ENCODE data around the gene ELL. TPM values are rescaled to one million over a fixed set of nuclear protein-coding genes. Genes with fewer than 3 reads are reported as not detected.

ELL gene
- total RNA-seq, 1 experiment from 2014 or later: 14.6 TPM

- Histone ChIP-seq H3K9me2 (ENCODE audit: insufficient read depth) (no peaks in the 10 kb centered on the region), H3K27me3 (ENCODE audit: insufficient read depth, low read depth) (no peaks in the 10 kb centered on the region), H3K27ac (no peak overlapping the region), H3K4me3 (no peak overlapping the region), H3K79me2 (ENCODE audit: low read depth) (peaks cover 93% of the 10 kb centered on the region), H2AFZ (no peak overlapping the region), H3K36me3 (ENCODE audit: low read depth) (no peaks in the 10 kb centered on the region), H3F3A (ENCODE audit: insufficient read depth, low read depth) (peaks cover 24% of the 10 kb centered on the region; the same call in 1 of the 2 replicates), H4K20me1 (ENCODE audit: insufficient read depth) (peaks cover 100% of the 10 kb centered on the region), H3K9me3 (ENCODE audit: insufficient read depth, low read depth) (no peaks in the 10 kb centered on the region), H3K4me2 (no peak overlapping the region), H3K4me1 (replicated peaks; ENCODE audit: insufficient read depth) (peaks cover 19% of the 10 kb centered on the region)
- BruUV-seq (replicated peaks): no TSS peak
- DNase-seq: no peak
- CTCF ChIA-PET: no interaction called here
- POLR2A ChIA-PET (ENCODE audit: unreplicated experiment): no interaction called here
- TF ChIP-seq CTCF (conservative IDR thresholded peaks at IDR 0.05): no peak
- TF ChIP-seq EZH2 (IDR thresholded peaks at IDR 0.05; ENCODE audit: low read depth): no peak
- intact Hi-C loops (cut with micrococcal nuclease; ENCODE audit: unreplicated experiment): no loop called here
These were observed 20.5 kb downstream of the ELL start for GRCh38 chr19:18501351-18501750.

- Histone ChIP-seq H3K36me3 (ENCODE audit: low read depth) (no peaks in the 10 kb centered on the region), H4K20me1 (ENCODE audit: insufficient read depth) (peaks cover 100% of the 10 kb centered on the region)
- POLR2A ChIA-PET (ENCODE audit: unreplicated experiment): no interaction called here
These were observed 21.1 kb downstream of the ELL start for GRCh38 chr19:18500799-18501198.

DNA sequence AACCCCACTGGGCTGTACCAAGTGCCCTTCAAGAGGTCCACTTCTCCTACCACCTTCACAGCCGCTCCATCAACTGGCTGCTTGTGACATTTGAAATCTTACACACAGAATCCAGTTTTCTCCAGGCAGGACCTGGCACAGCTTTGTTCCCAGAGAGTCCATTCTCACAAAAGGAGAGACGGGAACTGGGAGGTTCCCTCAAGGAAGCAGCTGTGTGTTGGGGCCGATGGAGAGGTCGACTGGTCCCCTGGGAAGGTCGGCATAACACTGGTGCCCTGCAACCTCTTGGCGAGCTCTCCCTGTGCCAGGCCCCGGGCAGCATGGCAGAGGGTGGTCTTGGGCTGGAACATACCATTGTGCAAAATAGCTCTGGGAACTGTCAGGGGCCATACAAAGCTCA is 21.5 kb downstream of the ELL start:
- H3K27me3 ChIP-seq (ENCODE audit: insufficient read depth, low read depth): no peaks in the 10 kb centered on the region
- peaks cover 34% of the 10 kb centered on the region; the same call in 1 of the 2 replicates for H3F3A ChIP-seq (ENCODE audit: insufficient read depth, low read depth)
- no peaks in the 10 kb centered on the region for H3K36me3 ChIP-seq (ENCODE audit: low read depth)
- CTCF ChIA-PET: no interaction called here
- intact Hi-C loops (cut with micrococcal nuclease; ENCODE audit: unreplicated experiment): no loop called here
- H3K27ac ChIP-seq: no peak overlapping the region
- H2AFZ ChIP-seq: no peak overlapping the region
- no peak for DNase-seq
- peaks cover 27% of the 10 kb centered on the region for H3K4me1 ChIP-seq (replicated peaks; ENCODE audit: insufficient read depth)
- no peak overlapping the region for H3K4me3 ChIP-seq
- H3K9me2 ChIP-seq (ENCODE audit: insufficient read depth): no peaks in the 10 kb centered on the region
- POLR2A ChIA-PET (ENCODE audit: unreplicated experiment): no interaction called here
- TF ChIP-seq CTCF (conservative IDR thresholded peaks at IDR 0.05) (no peak), EZH2 (IDR thresholded peaks at IDR 0.05; ENCODE audit: low read depth) (no peak)
- BruUV-seq (replicated peaks): no TSS peak
- H3K4me2 ChIP-seq: no peak overlapping the region
- peaks cover 100% of the 10 kb centered on the region for H4K20me1 ChIP-seq (ENCODE audit: insufficient read depth)
- H3K79me2 ChIP-seq (ENCODE audit: low read depth): peaks cover 92% of the 10 kb centered on the region
- H3K9me3 ChIP-seq (ENCODE audit: insufficient read depth, low read depth): no peaks in the 10 kb centered on the region

More at GRCh38 chr19:18500799-18501198, 21.1 kb downstream of the ELL start:
- no peak for DNase-seq
- Histone ChIP-seq H2AFZ (no peak overlapping the region), H3K9me3 (ENCODE audit: insufficient read depth, low read depth) (no peaks in the 10 kb centered on the region), H3K4me1 (replicated peaks; ENCODE audit: insufficient read depth) (peaks cover 24% of the 10 kb centered on the region), H3K9me2 (ENCODE audit: insufficient read depth) (no peaks in the 10 kb centered on the region), H3K27ac (no peak overlapping the region), H3F3A (ENCODE audit: insufficient read depth, low read depth) (peaks cover 30% of the 10 kb centered on the region; the same call in 1 of the 2 replicates), H3K79me2 (ENCODE audit: low read depth) (peaks cover 92% of the 10 kb centered on the region), H3K4me2 (no peak overlapping the region), H3K4me3 (no peak overlapping the region), H3K27me3 (ENCODE audit: insufficient read depth, low read depth) (no peaks in the 10 kb centered on the region)
- no TSS peak for BruUV-seq (replicated peaks)
- intact Hi-C loops (cut with micrococcal nuclease; ENCODE audit: unreplicated experiment): no loop called here
- TF ChIP-seq CTCF (conservative IDR thresholded peaks at IDR 0.05) (no peak), EZH2 (IDR thresholded peaks at IDR 0.05; ENCODE audit: low read depth) (no peak)
- CTCF ChIA-PET: no interaction called here
